T-helper 1 cell treated with Interleukin-12 subunit alpha and Interleukin-12 subunit beta and Interleukin-4 antibody, amounts not matched to agents 30 μg/mL and 1 μg/mL, for 36 hours (primary cell): ENCODE measurements around the gene POLR3E.
"Not testable (repeated sequence)": the region's sequence is repeated elsewhere in the genome, so short reads cannot be mapped to it uniquely, and the experiment has no call there.

Experiments
- H3K27ac Mint-ChIP-seq: one replicate; pipeline ENCODE4 v1.8.0; 2021; ENCODE audit warnings: mild to moderate bottlenecking, mixed read lengths
- H3K27me3 Mint-ChIP-seq: one replicate; pipeline ENCODE4 v1.8.0; 2021; ENCODE audit warnings: low read depth, mixed read lengths
- H3K36me3 Mint-ChIP-seq: one replicate; pipeline ENCODE4 v1.8.0; 2021; ENCODE audit warnings: low read depth, mixed read lengths
- H3K4me1 Mint-ChIP-seq: one replicate; pipeline ENCODE4 v1.8.0; 2021; ENCODE audit warnings: low read depth, mixed read lengths
- H3K4me3 Mint-ChIP-seq: one replicate; pipeline ENCODE4 v1.8.0; 2021; ENCODE audit warnings: mild to moderate bottlenecking, moderate library complexity, mixed read lengths
- H3K9me3 Mint-ChIP-seq: one replicate; pipeline ENCODE4 v1.8.0; 2021; ENCODE audit warnings: mixed read lengths

Gene POLR3E

DNA sequence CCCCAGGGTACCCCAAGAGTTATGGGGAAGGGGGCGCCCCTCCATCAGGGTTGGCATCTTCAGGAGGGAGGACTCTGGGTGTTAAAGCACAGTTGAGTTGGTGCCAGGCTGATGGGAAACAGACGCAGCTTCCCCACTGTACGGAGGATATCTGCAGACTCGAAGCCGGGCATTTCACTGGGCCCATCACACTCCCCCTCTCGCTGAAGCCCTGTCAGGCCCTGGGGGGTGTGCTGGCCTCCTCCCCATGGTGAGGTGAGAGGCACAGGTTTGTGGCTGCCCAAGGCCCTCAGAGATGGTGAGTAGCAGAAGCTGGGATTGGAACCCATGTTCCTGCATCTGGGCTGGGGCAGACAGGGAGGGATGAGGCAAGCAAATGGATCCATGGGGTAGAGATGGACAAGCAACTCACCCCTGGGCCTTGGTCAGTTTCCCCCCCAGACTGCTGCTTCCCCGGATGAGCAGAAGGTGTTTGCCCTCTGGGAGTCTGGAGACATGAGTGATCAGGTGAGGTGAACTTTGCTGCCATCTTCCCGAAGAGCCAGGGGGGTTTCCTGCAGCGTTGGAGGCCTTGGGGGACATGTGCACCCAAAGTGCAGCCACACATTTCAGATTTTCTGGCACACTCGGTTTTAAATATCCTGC lies 31.0 kb downstream of the POLR3E start:
- H3K9me3 Mint-ChIP-seq = no peaks in the 10 kb centered on the region
- H3K4me1 Mint-ChIP-seq = peaks cover 5% of the 10 kb centered on the region
- H3K27me3 Mint-ChIP-seq = no peaks in the 10 kb centered on the region
- H3K27ac Mint-ChIP-seq = no peak overlapping the region
- H3K36me3 Mint-ChIP-seq = peaks cover 23% of the 10 kb centered on the region
- no peak overlapping the region for H3K4me3 Mint-ChIP-seq

GRCh38 chr16:22329199-22329695 lies 32.0 kb downstream of the POLR3E start:
- Mint-ChIP-seq H3K36me3 (peaks cover 28% of the 10 kb centered on the region), H3K4me1 (peaks cover 5% of the 10 kb centered on the region), H3K9me3 (no peaks in the 10 kb centered on the region), H3K27me3 (no peaks in the 10 kb centered on the region), H3K4me3 (no peak overlapping the region), H3K27ac (no peak overlapping the region)

DNA sequence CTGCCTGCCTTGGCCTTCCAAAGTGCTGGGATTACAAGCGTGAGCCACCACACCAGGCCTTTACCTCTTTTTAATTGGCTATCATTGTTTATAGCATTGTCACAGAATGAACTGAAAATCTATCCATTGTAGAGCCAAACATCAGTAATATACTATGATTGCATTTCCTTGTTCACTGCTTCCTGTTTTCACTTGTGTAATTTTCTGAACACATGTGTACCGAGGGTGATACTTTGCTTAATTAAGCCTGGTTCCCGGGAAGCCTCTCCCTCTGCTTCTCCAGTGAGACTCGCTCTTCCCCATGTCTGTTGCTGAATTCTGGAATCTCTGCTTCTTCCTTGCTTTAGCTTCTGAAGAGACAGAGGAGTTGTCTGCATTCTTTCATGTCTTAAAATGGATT lies 33.1 kb downstream of the POLR3E start:
- H3K4me3 Mint-ChIP-seq = no peak overlapping the region
- H3K36me3 Mint-ChIP-seq = peaks cover 38% of the 10 kb centered on the region
- no peak overlapping the region for H3K27ac Mint-ChIP-seq
- H3K27me3 Mint-ChIP-seq = no peaks in the 10 kb centered on the region
- H3K4me1 Mint-ChIP-seq = peaks cover 5% of the 10 kb centered on the region
- no peaks in the 10 kb centered on the region for H3K9me3 Mint-ChIP-seq

DNA sequence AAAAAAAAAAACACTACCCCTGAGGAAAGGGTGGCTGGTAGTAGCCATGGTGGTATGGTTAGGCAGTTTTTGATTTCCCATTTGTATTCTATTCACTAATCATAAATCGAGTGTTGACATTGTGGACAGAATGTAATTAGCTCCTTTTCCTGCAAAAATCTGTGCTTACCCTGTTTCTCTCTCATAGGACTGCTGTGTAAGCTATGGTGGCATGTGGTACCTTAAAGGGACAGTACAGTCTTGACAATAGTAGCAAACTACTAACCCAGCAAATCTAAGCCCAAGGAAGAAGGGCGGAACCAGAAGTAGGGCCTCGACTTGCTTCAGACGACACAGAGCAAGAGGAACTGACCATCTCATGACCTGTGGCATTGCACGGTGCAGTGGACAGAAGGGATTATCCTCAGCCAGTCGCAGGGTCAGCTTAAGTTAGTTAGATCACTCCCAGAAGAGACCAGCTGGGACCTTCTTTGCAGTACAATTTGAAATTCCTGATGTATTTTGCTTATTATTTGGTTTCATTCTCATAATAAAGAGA lies 36.3 kb downstream of the POLR3E start:
- Mint-ChIP-seq H3K4me3 (no peak overlapping the region), H3K4me1 (peaks cover 13% of the 10 kb centered on the region), H3K27me3 (no peaks in the 10 kb centered on the region), H3K27ac (no peak overlapping the region), H3K36me3 (peaks cover 67% of the 10 kb centered on the region), H3K9me3 (peaks cover 25% of the 10 kb centered on the region)

GRCh38 chr16:22335668-22336246 lies 38.5 kb downstream of the POLR3E start:
- Mint-ChIP-seq H3K4me1 (peaks cover 11% of the 10 kb centered on the region), H3K27me3 (no peaks in the 10 kb centered on the region), H3K27ac (no peak overlapping the region), H3K4me3 (no peak overlapping the region), H3K9me3 (peaks cover 35% of the 10 kb centered on the region), H3K36me3 (peaks cover 78% of the 10 kb centered on the region)

DNA sequence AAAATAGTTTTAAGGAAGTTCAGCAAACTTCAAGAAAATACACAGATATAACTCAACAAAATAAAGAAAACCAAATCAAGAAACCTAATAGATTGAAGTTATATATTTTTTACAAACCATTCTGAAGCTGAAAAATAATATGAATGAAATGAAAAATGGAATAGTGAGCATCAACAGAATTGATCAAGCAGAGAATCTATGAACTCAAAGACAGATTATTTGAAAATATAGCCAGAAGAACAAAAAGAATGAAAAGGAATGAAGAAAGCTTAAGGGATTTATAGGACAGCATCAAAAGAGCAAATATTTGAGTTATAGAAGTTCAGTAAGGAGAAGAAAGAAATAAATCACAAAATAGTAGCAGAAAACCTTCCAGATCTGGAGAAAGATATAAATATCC lies 39.4 kb downstream of the POLR3E start:
- peaks cover 35% of the 10 kb centered on the region for H3K9me3 Mint-ChIP-seq
- peaks cover 11% of the 10 kb centered on the region for H3K4me1 Mint-ChIP-seq
- H3K36me3 Mint-ChIP-seq = peaks cover 81% of the 10 kb centered on the region
- H3K4me3 Mint-ChIP-seq = no peak overlapping the region
- no peaks in the 10 kb centered on the region for H3K27me3 Mint-ChIP-seq
- H3K27ac Mint-ChIP-seq = no peak overlapping the region

GRCh38 chr16:22337045-22337444 lies 39.8 kb downstream of the POLR3E start:
- H3K4me1 Mint-ChIP-seq = peaks cover 11% of the 10 kb centered on the region
- H3K27me3 Mint-ChIP-seq = no peaks in the 10 kb centered on the region
- H3K9me3 Mint-ChIP-seq = peaks cover 35% of the 10 kb centered on the region
- peaks cover 81% of the 10 kb centered on the region for H3K36me3 Mint-ChIP-seq
- H3K27ac Mint-ChIP-seq = no peak overlapping the region
- no peak overlapping the region for H3K4me3 Mint-ChIP-seq

DNA sequence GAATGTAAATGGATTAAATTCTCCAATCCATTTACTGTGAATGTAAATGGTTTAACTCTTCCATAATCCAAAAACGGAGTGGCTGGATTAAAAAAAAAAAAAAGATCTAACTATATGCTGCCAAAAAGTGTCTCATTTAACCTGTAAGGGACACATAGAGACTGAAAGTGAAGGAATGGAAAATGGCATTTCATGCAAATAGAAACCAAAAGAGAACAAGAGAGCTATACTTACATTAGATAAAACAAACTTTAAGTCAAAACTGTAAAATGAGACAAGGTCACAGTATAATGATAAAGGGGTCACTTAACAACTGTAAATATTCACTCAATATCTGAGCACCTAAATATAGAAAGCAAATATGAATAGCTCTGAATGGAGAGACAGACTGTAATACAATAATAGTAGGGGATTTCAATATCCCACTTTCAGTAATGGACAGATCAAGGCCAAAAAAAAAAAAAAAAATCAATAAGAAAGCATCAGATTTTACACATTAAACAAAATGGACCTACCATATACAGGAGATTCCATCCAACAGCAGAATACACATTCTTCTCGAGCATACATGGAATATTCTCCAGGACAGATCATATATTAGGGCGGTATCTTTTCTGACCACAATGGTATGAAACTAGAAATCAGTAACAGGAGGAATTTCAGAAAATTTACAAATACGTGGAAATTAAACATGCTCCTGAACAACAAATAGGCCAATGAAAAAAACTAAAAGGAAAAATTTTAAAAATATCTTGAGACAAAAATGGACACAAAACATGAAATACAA lies 40.8 kb downstream of the POLR3E start:
- peaks cover 80% of the 10 kb centered on the region for H3K36me3 Mint-ChIP-seq
- peaks cover 35% of the 10 kb centered on the region for H3K9me3 Mint-ChIP-seq
- H3K4me1 Mint-ChIP-seq = peaks cover 18% of the 10 kb centered on the region
- H3K4me3 Mint-ChIP-seq = no peak overlapping the region
- no peaks in the 10 kb centered on the region for H3K27me3 Mint-ChIP-seq
- H3K27ac Mint-ChIP-seq = peak overlapping the region; percentile 52

GRCh38 chr16:22340945-22341344 lies 43.7 kb downstream of the POLR3E start:
- peaks cover 62% of the 10 kb centered on the region for H3K36me3 Mint-ChIP-seq
- peaks cover 35% of the 10 kb centered on the region for H3K9me3 Mint-ChIP-seq
- no peak overlapping the region for H3K4me3 Mint-ChIP-seq
- H3K27ac Mint-ChIP-seq = no peak overlapping the region
- H3K27me3 Mint-ChIP-seq = no peaks in the 10 kb centered on the region
- H3K4me1 Mint-ChIP-seq = peaks cover 20% of the 10 kb centered on the region

- Mint-ChIP-seq H3K4me1 (peaks cover 18% of the 10 kb centered on the region), H3K9me3 (peaks cover 24% of the 10 kb centered on the region), H3K36me3 (peaks cover 60% of the 10 kb centered on the region), H3K27ac (no peak overlapping the region), H3K4me3 (no peak overlapping the region), H3K27me3 (no peaks in the 10 kb centered on the region)
Observed at GRCh38 chr16:22342082-22342481, 44.9 kb downstream of the POLR3E start.

DNA sequence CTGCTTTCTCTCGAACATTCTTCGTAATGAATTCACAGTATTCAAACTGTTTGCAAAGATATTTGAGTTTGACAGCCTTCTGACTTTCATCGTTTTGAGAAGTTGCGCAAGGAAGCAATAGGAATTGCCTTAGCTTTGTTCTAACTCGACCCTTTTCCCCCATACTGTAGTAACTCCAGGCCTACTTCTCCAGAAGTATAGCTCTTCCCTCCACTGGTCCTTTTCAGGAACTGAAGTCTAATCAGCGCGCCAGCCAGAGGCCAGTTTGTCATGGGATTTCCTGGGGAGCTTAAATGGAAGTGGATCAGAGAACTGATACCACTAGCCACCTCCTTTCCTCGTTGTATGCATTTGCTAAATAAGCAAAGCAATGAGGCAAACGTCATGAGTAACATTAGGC lies 49.3 kb downstream of the POLR3E start:
- H3K36me3 Mint-ChIP-seq = peaks cover 52% of the 10 kb centered on the region
- no peaks in the 10 kb centered on the region for H3K9me3 Mint-ChIP-seq
- H3K4me1 Mint-ChIP-seq = peaks cover 10% of the 10 kb centered on the region
- H3K27me3 Mint-ChIP-seq = no peaks in the 10 kb centered on the region
- H3K4me3 Mint-ChIP-seq = no peak overlapping the region
- no peak overlapping the region for H3K27ac Mint-ChIP-seq

- no peaks in the 10 kb centered on the region for H3K9me3 Mint-ChIP-seq
- H3K4me3 Mint-ChIP-seq = no peak overlapping the region
- H3K36me3 Mint-ChIP-seq = peaks cover 54% of the 10 kb centered on the region
- no peaks in the 10 kb centered on the region for H3K27me3 Mint-ChIP-seq
- peak overlapping the region; percentile 62 for H3K27ac Mint-ChIP-seq
- H3K4me1 Mint-ChIP-seq = peaks cover 10% of the 10 kb centered on the region
Observed at GRCh38 chr16:22347100-22347820, 50.1 kb downstream of the POLR3E start.

- Mint-ChIP-seq H3K4me3 (no peak overlapping the region), H3K27me3 (no peaks in the 10 kb centered on the region), H3K4me1 (peaks cover 13% of the 10 kb centered on the region), H3K36me3 (peaks cover 53% of the 10 kb centered on the region), H3K27ac (no peak overlapping the region), H3K9me3 (no peaks in the 10 kb centered on the region)
Observed at GRCh38 chr16:22348291-22348690, 51.1 kb downstream of the POLR3E start.

DNA sequence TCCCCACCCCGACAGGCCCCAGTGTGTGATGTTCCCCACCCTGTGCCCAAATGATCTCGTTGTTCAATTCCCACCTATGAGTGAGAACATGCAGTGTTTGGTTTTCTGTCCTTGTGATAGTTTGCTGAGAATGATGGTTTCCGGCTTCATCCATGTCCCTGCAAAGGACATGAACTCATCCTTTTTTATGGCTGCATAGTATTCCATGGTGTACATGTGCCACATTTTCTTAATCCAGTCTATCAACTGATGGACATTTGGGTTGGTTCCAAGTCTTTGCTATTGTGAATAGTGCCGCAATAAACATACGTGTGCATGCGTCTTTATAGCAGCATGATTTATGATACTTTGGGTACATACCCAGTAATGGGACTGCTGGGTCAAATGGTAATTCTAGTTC lies 53.8 kb downstream of the POLR3E start:
- H3K4me3 Mint-ChIP-seq, H3K27me3 Mint-ChIP-seq, H3K9me3 Mint-ChIP-seq, H3K27ac Mint-ChIP-seq: not testable (repeated sequence)
- H3K4me1 Mint-ChIP-seq = peaks cover 34% of the 10 kb centered on the region
- peaks cover 57% of the 10 kb centered on the region for H3K36me3 Mint-ChIP-seq
